Neural progenitor cell (in vitro differentiated cells): ENCODE data around the gene SPECC1L. TPM values are rescaled to one million over a fixed set of nuclear protein-coding genes. Genes with fewer than 3 reads are reported as not detected.

ENCODE experiments used
- DNase-seq: peaks from one replicate; pipeline ENCODE4 v3.0.0-alpha.2; 2016; ENCODE audit warnings: low spot score
- H2AFZ ChIP-seq: fragments of 200-600 bp; sonication (generic); replicated peaks from 2 replicates; pipeline ENCODE4 v1.6.1; 2016; ENCODE audit warnings: antibody characterized with exemption
- H3F3A ChIP-seq: fragments of 200-600 bp; sonication (generic); 2 replicates; pipeline ENCODE4 v1.6.1; 2016; ENCODE audit warnings: antibody characterized with exemption, low read depth
- H3K27ac ChIP-seq: fragments of 200-600 bp; sonication (generic); 2 replicates; pipeline ENCODE4 v1.5.1; 2016; ENCODE audit warnings: mild to moderate bottlenecking
- H3K27me3 ChIP-seq: fragments of 200-600 bp; sonication (generic); 2 replicates; pipeline ENCODE4 v1.6.1; 2016; ENCODE audit warnings: mild to moderate bottlenecking, moderate library complexity
- H3K36me3 ChIP-seq: fragments of 200-600 bp; sonication (generic); 2 replicates; pipeline ENCODE4 v1.5.1; 2016
- H3K4me1 ChIP-seq: fragments of 200-600 bp; sonication (generic); 2 replicates; pipeline ENCODE4 v1.6.1; 2016; ENCODE audit warnings: mixed run types
- H3K4me2 ChIP-seq: fragments of 200-600 bp; sonication (generic); 2 replicates; pipeline ENCODE4 v1.6.1; 2016
- H3K4me3 ChIP-seq: fragments of 200-600 bp; sonication (generic); 2 replicates; pipeline ENCODE4 v1.5.1; 2016
- H3K79me2 ChIP-seq: fragments of 200-600 bp; sonication (generic); 2 replicates; pipeline ENCODE4 v1.6.1; 2016; ENCODE audit warnings: low read depth
- H3K9ac ChIP-seq: fragments of 200-600 bp; sonication (generic); 2 replicates; pipeline ENCODE4 v1.6.1; 2016
- H3K9me3 ChIP-seq: fragments of 200-600 bp; sonication (generic); 2 replicates; pipeline ENCODE4 v1.5.1; 2016; ENCODE audit warnings: low read depth
- H4K20me1 ChIP-seq: fragments of 200-600 bp; sonication (generic); 2 replicates; pipeline ENCODE4 v1.6.1; 2016; ENCODE audit warnings: low read depth
- H3K27ac Mint-ChIP-seq: 3 replicates; pipeline ENCODE4 v1.8.0; 2021; ENCODE audit warnings: mixed read lengths
- H3K27me3 Mint-ChIP-seq: 2 replicates; pipeline ENCODE4 v1.8.0; 2022; ENCODE audit warnings: low read depth, mild to moderate bottlenecking, inconsistent platforms, moderate library complexity, mixed read lengths; ENCODE audit not compliant: insufficient read depth
- H3K36me3 Mint-ChIP-seq: 3 replicates; pipeline ENCODE4 v1.8.0; 2021; ENCODE audit warnings: mixed read lengths
- H3K4me1 Mint-ChIP-seq: 3 replicates; pipeline ENCODE4 v1.8.0; 2021; ENCODE audit warnings: mixed read lengths
- H3K4me3 Mint-ChIP-seq: 3 replicates; pipeline ENCODE4 v1.8.0; 2021; ENCODE audit warnings: mild to moderate bottlenecking, moderate library complexity, mixed read lengths
- H3K9me3 Mint-ChIP-seq: 3 replicates; pipeline ENCODE4 v1.8.0; 2020; ENCODE audit warnings: mixed read lengths
- CTCF ChIP-seq: fragments of 200-600 bp; sonication (generic); IDR thresholded peaks from 2 replicates; pipeline ENCODE4 v1.5.1; 2017; ENCODE audit warnings: antibody characterized with exemption, mild to moderate bottlenecking
- EZH2 ChIP-seq: fragments of 200-600 bp; sonication (generic); IDR thresholded peaks from 2 replicates; pipeline ENCODE4 v1.6.1; 2017; ENCODE audit warnings: antibody characterized with exemption, mild to moderate bottlenecking, moderate library complexity
- EZH2phosphoT487 ChIP-seq: fragments of 200-600 bp; sonication (generic); IDR thresholded peaks from 2 replicates; pipeline ENCODE4 v1.6.1; 2017; ENCODE audit warnings: antibody characterized with exemption
- total RNA-seq: library from RNA; depleted of rRNA; stranded (reverse); fragments of >200 nt; gene quantifications from 2 replicates; pipeline ENCODE4 v1.2.3, GENCODE V29; 2015; ENCODE audit warnings: low replicate concordance

The SPECC1L gene
- total RNA-seq, 1 donor from 2014 or later: 48.9 TPM

GRCh38 chr22:24338726-24339451 is 68.3 kb downstream of the SPECC1L start:
- Histone ChIP-seq H2AFZ (no peak overlapping the region), H3F3A (peaks cover 23% of the 10 kb centered on the region)
- no peak overlapping the region for H3K4me3 Mint-ChIP-seq

GRCh38 chr22:24339452-24339747 is 68.8 kb downstream of the SPECC1L start:
- peaks cover 23% of the 10 kb centered on the region for H3K36me3 Mint-ChIP-seq
- Histone ChIP-seq H3K79me2 (no peaks in the 10 kb centered on the region), H3K4me2 (peak overlapping the region; percentile 64), H2AFZ (no peak overlapping the region), H3K9me3 (no peaks in the 10 kb centered on the region), H3K4me1 (peaks cover 19% of the 10 kb centered on the region), H3K27ac (peak overlapping the region; percentile 92), H3K9ac (no peak overlapping the region), H3F3A (peaks cover 23% of the 10 kb centered on the region), H3K4me3 (no peak overlapping the region), H3K27me3 (no peaks in the 10 kb centered on the region), H4K20me1 (peaks cover 16% of the 10 kb centered on the region), H3K36me3 (peaks cover 14% of the 10 kb centered on the region)
- peaks cover 13% of the 10 kb centered on the region for H3K4me1 Mint-ChIP-seq
- H3K27me3 Mint-ChIP-seq: peaks cover 2% of the 10 kb centered on the region
- H3K4me3 Mint-ChIP-seq: no peak overlapping the region
- DNase-seq: no peak
- H3K9me3 Mint-ChIP-seq: no peaks in the 10 kb centered on the region
- TF ChIP-seq EZH2: no peak
- no peak for TF ChIP-seq EZH2phosphoT487
- TF ChIP-seq CTCF: no peak
- no peak overlapping the region for H3K27ac Mint-ChIP-seq

More at GRCh38 chr22:24338726-24339451, 68.3 kb downstream of the SPECC1L start:
- peak overlapping the region; percentile 64 for H3K4me2 ChIP-seq
- TF ChIP-seq EZH2 (no peak), CTCF (no peak), EZH2phosphoT487 (no peak)
- no peaks in the 10 kb centered on the region for H3K9me3 ChIP-seq
- peaks cover 2% of the 10 kb centered on the region for H3K27me3 Mint-ChIP-seq
- H3K27ac ChIP-seq: peak overlapping the region; percentile 92
- H4K20me1 ChIP-seq: peaks cover 16% of the 10 kb centered on the region
- H3K27me3 ChIP-seq: no peaks in the 10 kb centered on the region
- peaks cover 18% of the 10 kb centered on the region for H3K36me3 Mint-ChIP-seq
- H3K4me1 Mint-ChIP-seq: peaks cover 11% of the 10 kb centered on the region
- no peaks in the 10 kb centered on the region for H3K9me3 Mint-ChIP-seq
- H3K4me3 ChIP-seq: no peak overlapping the region
- H3K79me2 ChIP-seq: no peaks in the 10 kb centered on the region
- H3K9ac ChIP-seq: no peak overlapping the region
- peak; percentile 30 for DNase-seq
- peaks cover 9% of the 10 kb centered on the region for H3K36me3 ChIP-seq
- peak overlapping the region; percentile 77 for H3K27ac Mint-ChIP-seq
- H3K4me1 ChIP-seq: peaks cover 19% of the 10 kb centered on the region

GRCh38 chr22:24341627-24342026 is 71.0 kb downstream of the SPECC1L start:
- Mint-ChIP-seq H3K36me3 (peaks cover 23% of the 10 kb centered on the region), H3K4me3 (no peak overlapping the region), H3K27me3 (peaks cover 2% of the 10 kb centered on the region), H3K9me3 (no peaks in the 10 kb centered on the region), H3K27ac (no peak overlapping the region), H3K4me1 (peaks cover 13% of the 10 kb centered on the region)
- H3F3A ChIP-seq: peaks cover 23% of the 10 kb centered on the region
- H3K36me3 ChIP-seq: peaks cover 19% of the 10 kb centered on the region
- DNase-seq: no peak
- no peaks in the 10 kb centered on the region for H3K79me2 ChIP-seq
- H3K4me1 ChIP-seq: peaks cover 19% of the 10 kb centered on the region
- H3K4me3 ChIP-seq: no peak overlapping the region
- peaks cover 16% of the 10 kb centered on the region for H4K20me1 ChIP-seq
- H2AFZ ChIP-seq: no peak overlapping the region
- H3K27ac ChIP-seq: no peak overlapping the region
- no peak for TF ChIP-seq CTCF
- TF ChIP-seq EZH2phosphoT487: no peak
- TF ChIP-seq EZH2: no peak
- H3K9ac ChIP-seq: no peak overlapping the region
- no peaks in the 10 kb centered on the region for H3K27me3 ChIP-seq
- no peaks in the 10 kb centered on the region for H3K9me3 ChIP-seq
- no peak overlapping the region for H3K4me2 ChIP-seq
